NCI-H510A (cell line): ENCODE measurements around the gene CAPN11.
"Not testable (repeated sequence)": the region's sequence is repeated elsewhere in the genome, so short reads cannot be mapped to it uniquely, and the experiment has no call there.

Experiments used
- DNase-seq: peaks from one replicate; lab custom pipeline; 2025; lab: John Stamatoyannopoulos, UW

The CAPN11 gene

GRCh38 chr6:44181784-44182183 is 23.2 kb downstream of the CAPN11 start:
- DNase-seq, result not testable (repeated sequence)

GRCh38 chr6:44182911-44183390 is 24.3 kb downstream of the CAPN11 start:
- DNase-seq, result no peak

DNA sequence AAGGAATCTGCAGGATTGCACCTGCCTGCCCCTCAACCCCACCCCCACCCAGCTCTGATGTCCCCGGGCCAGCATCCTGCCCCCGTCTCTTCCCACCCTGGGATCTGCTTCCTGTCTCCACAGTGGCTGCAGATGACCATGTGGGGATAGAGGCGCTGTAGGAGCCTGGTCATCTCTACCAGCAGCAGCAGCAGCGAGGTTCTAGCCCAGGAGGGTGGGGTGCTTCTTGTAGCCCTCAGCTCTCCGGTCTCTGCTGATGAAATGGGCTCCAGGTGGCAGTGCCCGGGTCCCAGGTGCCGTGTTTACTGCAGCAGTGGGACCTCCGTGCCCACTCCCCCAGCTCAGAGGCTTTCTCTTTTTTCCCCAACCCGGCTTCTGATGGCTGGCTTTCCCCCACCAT is 25.2 kb downstream of the CAPN11 start:
- DNase-seq, result no peak

DNA sequence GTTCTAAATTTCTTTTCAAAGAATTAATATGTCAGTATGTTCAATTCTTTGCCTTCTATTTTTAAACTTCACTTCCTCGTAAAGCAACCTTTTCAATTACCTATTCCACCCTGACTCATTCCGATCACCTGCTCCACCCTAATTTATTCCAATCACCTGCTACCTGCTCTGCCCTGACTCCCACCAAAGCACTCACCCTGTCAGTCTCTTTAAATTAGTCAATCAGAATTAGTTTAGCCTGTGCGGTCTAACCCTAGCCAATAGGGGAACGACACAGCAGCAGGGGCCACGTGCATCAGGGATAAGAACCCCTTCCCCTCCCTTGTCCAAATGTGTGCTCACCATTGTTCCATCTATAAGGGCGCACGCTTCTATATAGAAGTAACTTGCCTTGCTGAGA is 26.7 kb downstream of the CAPN11 start:
- not testable (repeated sequence) for DNase-seq

GRCh38 chr6:44185953-44186634 is 27.5 kb downstream of the CAPN11 start:
- no peak for DNase-seq

GRCh38 chr6:44186635-44187025 is 28.0 kb downstream of the CAPN11 start:
- no peak for DNase-seq

DNA sequence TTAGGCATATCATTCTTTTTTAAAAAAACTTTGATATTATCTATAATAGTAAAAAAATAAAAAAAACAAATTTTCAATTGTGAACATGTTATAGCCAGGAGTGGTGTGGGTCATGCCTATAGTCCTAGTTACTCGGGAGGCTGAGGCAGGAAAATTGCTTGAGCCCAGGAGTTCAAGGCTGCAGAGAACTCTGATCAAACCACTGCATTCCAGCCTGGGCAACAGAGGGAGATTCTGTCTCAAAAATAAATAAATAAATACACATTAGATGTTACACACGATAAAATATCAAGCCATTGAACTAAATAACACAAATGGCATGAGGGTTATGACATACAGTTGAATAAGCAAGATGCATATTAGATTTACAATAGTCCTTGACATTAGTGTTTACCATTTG is 30.2 kb downstream of the CAPN11 start:
- DNase-seq, result no peak

GRCh38 chr6:44189257-44189656 is 30.6 kb downstream of the CAPN11 start:
- DNase-seq, result no peak

DNA sequence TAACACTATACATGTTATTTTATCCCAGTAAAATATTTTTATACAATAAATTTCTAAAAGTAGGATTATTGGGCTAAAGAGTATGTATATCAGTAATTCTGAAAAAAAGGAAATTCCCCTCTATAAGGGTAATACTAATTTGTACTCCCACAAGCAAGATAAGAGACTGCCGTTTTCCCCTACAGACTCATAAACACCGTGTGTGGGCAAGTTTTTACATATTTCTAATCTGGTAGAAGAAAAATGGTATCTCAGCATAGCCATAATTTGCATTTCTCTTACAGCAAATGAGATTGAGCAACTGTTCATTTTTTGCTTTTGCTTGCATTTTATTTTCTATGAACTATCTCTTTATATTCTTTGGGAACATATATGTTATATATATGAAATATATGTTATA is 32.1 kb downstream of the CAPN11 start:
- DNase-seq, result no peak

DNA sequence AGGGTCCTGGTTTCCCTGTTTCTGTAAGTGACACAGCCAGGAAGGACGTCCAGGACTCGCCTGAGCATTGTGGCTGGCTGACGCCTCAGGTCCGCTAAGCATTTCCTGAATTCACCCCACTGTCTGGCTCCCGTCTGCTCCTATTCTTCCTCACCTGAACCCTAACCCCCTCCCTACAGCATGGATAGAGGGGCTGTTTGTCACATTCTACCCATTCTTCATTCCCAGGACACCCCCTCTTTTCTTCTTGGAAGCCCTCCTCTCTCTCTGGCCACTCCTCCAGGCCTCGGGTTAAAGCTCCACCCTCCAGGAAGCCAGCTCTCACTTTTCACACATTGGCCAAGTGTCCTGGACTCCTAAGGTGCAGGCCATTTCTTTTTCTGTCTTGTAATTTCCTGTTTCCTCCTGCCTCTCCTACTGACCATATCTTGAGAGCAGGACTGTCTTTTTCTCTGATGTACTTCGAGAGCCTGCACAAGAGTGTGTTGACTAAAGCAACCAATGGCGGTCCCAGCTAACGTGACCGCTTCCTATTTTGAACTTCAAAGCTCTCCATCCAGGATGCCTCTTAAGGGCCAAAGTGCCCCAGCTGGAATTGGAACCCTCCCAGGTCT is 33.9 kb downstream of the CAPN11 start:
- no peak for DNase-seq

DNA sequence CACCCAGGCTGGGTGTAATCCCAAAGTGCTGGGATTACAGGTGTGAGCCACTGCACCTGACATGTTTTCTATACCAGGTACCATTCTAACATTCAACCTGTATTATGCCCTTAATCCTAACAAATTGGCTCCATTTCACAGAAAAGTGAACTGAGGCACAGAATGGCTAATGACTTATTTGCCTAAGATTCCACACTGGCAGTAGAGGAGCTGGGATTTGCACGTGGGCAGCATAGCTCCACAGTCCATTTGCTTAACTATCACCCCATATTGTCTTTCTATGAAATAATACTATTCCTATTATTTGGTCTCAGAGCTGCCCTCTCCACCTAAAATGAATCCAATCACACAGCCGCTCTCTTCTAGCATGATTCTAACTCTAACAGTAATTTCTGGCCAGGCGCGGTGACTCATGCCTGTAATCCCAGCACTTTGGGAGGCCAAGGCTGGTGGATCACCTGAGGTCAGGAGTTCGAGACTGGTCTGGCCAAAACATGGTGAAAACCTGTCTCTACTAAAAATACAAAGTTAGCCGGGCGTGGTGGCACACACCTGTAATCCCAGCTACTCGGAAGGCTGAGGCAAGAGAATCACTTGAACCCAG is 34.8 kb downstream of the CAPN11 start:
- no peak for DNase-seq

- DNase-seq, result no peak
Observed at GRCh38 chr6:44194326-44194725, 35.7 kb downstream of the CAPN11 start.

DNA sequence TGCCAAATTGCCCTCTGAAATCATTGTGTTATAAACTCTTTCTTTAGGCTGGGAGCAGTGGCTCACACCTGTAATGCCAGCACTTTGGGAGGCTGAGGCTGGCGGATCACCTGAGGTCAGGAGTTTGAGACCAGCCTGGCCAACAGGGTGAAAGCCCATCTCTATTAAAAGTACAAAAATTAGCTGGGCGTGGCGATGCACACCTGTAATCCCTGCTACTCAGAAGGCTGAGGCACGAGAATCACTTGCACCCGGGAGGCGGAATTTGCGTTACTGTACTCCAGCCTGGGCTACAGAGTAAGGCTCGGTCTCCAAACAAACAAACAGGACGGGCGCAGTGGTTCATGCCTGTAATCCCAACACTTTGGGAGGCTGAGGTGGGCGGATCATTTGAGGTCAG is 37.7 kb downstream of the CAPN11 start:
- DNase-seq, result not testable (repeated sequence)

DNA sequence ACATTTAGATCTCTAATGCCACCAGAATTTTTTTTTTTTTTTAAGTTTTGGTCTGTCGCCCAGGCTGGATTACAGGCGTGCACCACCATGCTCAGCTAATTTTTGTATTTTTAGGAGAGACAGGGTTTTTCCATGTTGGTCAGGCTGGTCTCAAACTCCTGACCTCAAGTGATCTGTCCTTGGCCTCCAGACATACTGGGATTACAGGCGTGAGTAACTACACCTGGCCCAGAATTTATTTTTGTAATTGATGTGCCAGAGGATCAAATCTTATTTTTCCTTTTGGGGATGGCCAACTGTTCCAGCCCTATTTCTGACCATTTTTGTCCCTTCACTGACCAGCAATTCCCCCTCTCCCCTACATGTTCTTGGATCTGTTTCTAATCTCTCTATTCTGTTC is 40.1 kb downstream of the CAPN11 start:
- no peak for DNase-seq

GRCh38 chr6:44199883-44200282 is 41.3 kb downstream of the CAPN11 start:
- no peak for DNase-seq

- no peak for DNase-seq
Observed at GRCh38 chr6:44201200-44201599, 42.6 kb downstream of the CAPN11 start.

- DNase-seq, result no peak
Observed at GRCh38 chr6:44201638-44202303, 43.2 kb downstream of the CAPN11 start.

GRCh38 chr6:44202332-44202971 is 43.8 kb downstream of the CAPN11 start:
- no peak for DNase-seq

GRCh38 chr6:44202972-44203750 is 44.5 kb downstream of the CAPN11 start:
- DNase-seq, result no peak

GRCh38 chr6:44203955-44204354 is 45.3 kb downstream of the CAPN11 start:
- no peak for DNase-seq

- DNase-seq, result no peak
Observed at GRCh38 chr6:44207966-44208365, 49.3 kb downstream of the CAPN11 start.

- DNase-seq, result no peak
Observed at GRCh38 chr6:44211284-44211683, 52.7 kb downstream of the CAPN11 start.
